H9 (cell line): ENCODE measurements around the gene GIPC1. TPM values are rescaled to one million over a fixed set of nuclear protein-coding genes. Genes with fewer than 3 reads are reported as not detected.

ENCODE experiments used
- DNase-seq: peaks from one replicate; pipeline ENCODE4 v3.0.0-alpha.2; 2017
- H2AFZ ChIP-seq: one replicate; pipeline ENCODE4 v1.6.1; 2013; ENCODE audit warnings: mild to moderate bottlenecking, low read length, control low read depth, moderate library complexity
- H2AK5ac ChIP-seq: 2 replicates; pipeline ENCODE4 v1.6.1; 2013; ENCODE audit warnings: low read length, control low read depth, mixed read lengths; ENCODE audit not compliant: insufficient read length
- H2BK120ac ChIP-seq: one replicate; pipeline ENCODE4 v1.6.1; 2013; ENCODE audit warnings: low read depth, mild to moderate bottlenecking, low read length, control low read depth, inconsistent platforms; ENCODE audit not compliant: poor library complexity, severe bottlenecking
- H2BK12ac ChIP-seq: 2 replicates; pipeline ENCODE4 v1.6.1; 2013; ENCODE audit warnings: low read length, control low read depth, mixed read lengths, low read depth; ENCODE audit not compliant: insufficient read length
- H2BK15ac ChIP-seq: 2 replicates; pipeline ENCODE4 v1.6.1; 2013; ENCODE audit warnings: low read depth, low read length, control low read depth
- H2BK20ac ChIP-seq: one replicate; pipeline ENCODE4 v1.6.1; 2013; ENCODE audit warnings: low read depth, mild to moderate bottlenecking, low read length, control low read depth, inconsistent platforms; ENCODE audit not compliant: poor library complexity, severe bottlenecking
- H2BK5ac ChIP-seq: 2 replicates; pipeline ENCODE4 v1.6.1; 2013; ENCODE audit warnings: low read length, control low read depth, mixed read lengths; ENCODE audit not compliant: insufficient read length
- H3K14ac ChIP-seq: 2 replicates; pipeline ENCODE4 v1.6.1; 2013; ENCODE audit warnings: low read length, control low read depth; ENCODE audit not compliant: insufficient read depth
- H3K18ac ChIP-seq: 2 replicates; pipeline ENCODE4 v1.6.1; 2013; ENCODE audit warnings: low read depth, mild to moderate bottlenecking, mixed read lengths, low read length, control low read depth; ENCODE audit not compliant: insufficient read length
- H3K23ac ChIP-seq: 2 replicates; pipeline ENCODE4 v1.6.1; 2013; ENCODE audit warnings: low read length, control low read depth, mixed read lengths, low read depth; ENCODE audit not compliant: insufficient read length
- H3K23me2 ChIP-seq: 2 replicates; pipeline ENCODE4 v1.6.1; 2013; ENCODE audit warnings: low read depth, mild to moderate bottlenecking, mixed read lengths, low read length, control low read depth; ENCODE audit not compliant: insufficient read length, poor library complexity, severe bottlenecking
- H3K27ac ChIP-seq: 2 replicates; pipeline ENCODE4 v1.5.1; 2013; ENCODE audit warnings: low read length, control low read depth, mixed read lengths, low read depth; ENCODE audit not compliant: insufficient read length
- H3K27me3 ChIP-seq: 2 replicates; pipeline ENCODE4 v1.6.1; 2013; ENCODE audit warnings: low read length, control low read depth, inconsistent platforms; ENCODE audit not compliant: insufficient read depth
- H3K4ac ChIP-seq: 2 replicates; pipeline ENCODE4 v1.6.1; 2013; ENCODE audit warnings: low read depth, mild to moderate bottlenecking, control low read depth, inconsistent platforms, low read length, moderate library complexity
- H3K4me1 ChIP-seq: 2 replicates; pipeline ENCODE4 v1.6.1; 2013; ENCODE audit warnings: low read length, control low read depth, inconsistent platforms; ENCODE audit not compliant: insufficient read depth
- H3K4me2 ChIP-seq: 2 replicates; pipeline ENCODE4 v1.6.1; 2013; ENCODE audit warnings: low read length, control low read depth, mixed read lengths; ENCODE audit not compliant: insufficient read length, insufficient read depth
- H3K56ac ChIP-seq: 2 replicates; pipeline ENCODE4 v1.6.1; 2013; ENCODE audit warnings: low read depth, mild to moderate bottlenecking, mixed read lengths, low read length, control low read depth; ENCODE audit not compliant: insufficient read length
- H3K79me1 ChIP-seq: 2 replicates; pipeline ENCODE4 v1.6.1; 2013; ENCODE audit warnings: low read depth, mild to moderate bottlenecking, moderate library complexity, low read length, control low read depth, inconsistent platforms; ENCODE audit not compliant: insufficient read depth, poor library complexity, severe bottlenecking
- H3K79me2 ChIP-seq: 2 replicates; pipeline ENCODE4 v1.6.1; 2013; ENCODE audit warnings: low read length, control low read depth, inconsistent platforms; ENCODE audit not compliant: insufficient read depth
- H3K9ac ChIP-seq: 2 replicates; pipeline ENCODE4 v1.6.1; 2013; ENCODE audit warnings: low read length, control low read depth, mixed read lengths; ENCODE audit not compliant: insufficient read length; ENCODE audit errors: extremely low read depth
- H3K9me3 ChIP-seq: one replicate; pipeline ENCODE4 v1.6.1; 2013; ENCODE audit warnings: low read depth, low read length, inconsistent platforms; ENCODE audit not compliant: control insufficient read depth
- H3T11ph ChIP-seq: one replicate; pipeline ENCODE4 v1.6.1; 2013; ENCODE audit warnings: mild to moderate bottlenecking, low read length, control low read depth, inconsistent platforms
- H4K20me1 ChIP-seq: one replicate; pipeline ENCODE4 v1.6.1; 2013; ENCODE audit not compliant: control insufficient read depth, insufficient read length, insufficient read depth
- H4K5ac ChIP-seq: 2 replicates; pipeline ENCODE4 v1.6.1; 2013; ENCODE audit warnings: low read depth, mild to moderate bottlenecking, mixed read lengths, low read length, control low read depth; ENCODE audit not compliant: insufficient read length
- H4K8ac ChIP-seq: replicated peaks from 2 replicates; pipeline ENCODE4 v1.6.1; 2013; ENCODE audit warnings: low read length, control low read depth, mixed read lengths, low read depth; ENCODE audit not compliant: insufficient read length
- H4K91ac ChIP-seq: 2 replicates; pipeline ENCODE4 v1.6.1; 2013; ENCODE audit warnings: low read depth, mild to moderate bottlenecking, moderate library complexity, mixed read lengths, low read length, control low read depth; ENCODE audit not compliant: insufficient read length
- H3K27ac Mint-ChIP-seq, 3 experiments: 2 replicates in 2 of 3; 3 replicates in 1 of 3; pipeline ENCODE4 v1.8.0; 2020 to 2021; ENCODE audit warnings: mixed read lengths in 3 of 3, mild to moderate bottlenecking in 1 of 3, moderate library complexity in 1 of 3
- H3K27me3 Mint-ChIP-seq: 2 replicates; pipeline ENCODE4 v1.8.0; 2021; ENCODE audit warnings: low read depth, mild to moderate bottlenecking, moderate library complexity, mixed read lengths
- H3K36me3 Mint-ChIP-seq, 3 experiments: 2 replicates in 2 of 3; 3 replicates in 1 of 3; pipeline ENCODE4 v1.8.0; 2020 to 2021; ENCODE audit warnings: low read depth in 3 of 3, mixed read lengths in 3 of 3; ENCODE audit not compliant: insufficient read depth in 1 of 3
- H3K4me1 Mint-ChIP-seq, 2 experiments: 2 replicates each; pipeline ENCODE4 v1.8.0; 2020; ENCODE audit warnings: mixed read lengths in 2 of 2
- H3K4me3 Mint-ChIP-seq, 2 experiments: 2 replicates in 1 of 2; 3 replicates in 1 of 2; pipeline ENCODE4 v1.8.0; 2020 to 2021; ENCODE audit warnings: mild to moderate bottlenecking in 2 of 2, mixed read lengths in 2 of 2, moderate library complexity in 1 of 2
- H3K9me3 Mint-ChIP-seq, 2 experiments: 2 replicates in 1 of 2; 3 replicates in 1 of 2; pipeline ENCODE4 v1.8.0; 2020; ENCODE audit warnings: mild to moderate bottlenecking in 2 of 2, mixed read lengths in 2 of 2, moderate library complexity in 1 of 2
- CTCF ChIP-seq: fragments of 200-600 bp; sonication (generic); conservative IDR thresholded peaks from 3 replicates; pipeline ENCODE4 v1.8.0; 2021; ENCODE audit warnings: antibody characterized with exemption, mild to moderate bottlenecking
- WGBS: extraction: QIAGEN DNeasy Blood & Tissue Kit; methylation state at CpG from one replicate; pipeline ENCODE4 v1.1.7; 2013; ENCODE audit warnings: missing lambda C conversion rate, low lambda C conversion rate, mixed read lengths; ENCODE audit not compliant: insufficient read length; ENCODE audit errors: extremely low coverage; 5-methylcytosine and 5-hydroxymethylcytosine counted together
- total RNA-seq: library from RNA; stranded (reverse); gene quantifications from 2 replicates; pipeline ENCODE4 v1.2.1, GENCODE V29; 2021

The GIPC1 gene
- total RNA-seq, 1 experiment from 2014 or later, result 70.6 TPM

GRCh38 chr19:14473978-14474578, 21.8 kb downstream of the GIPC1 start:
- Histone ChIP-seq H3K4me1 (no peaks in the 10 kb centered on the region; the same call in 1 of the 2 replicates), H3K9me3 (no peaks in the 10 kb centered on the region), H3K56ac (no peak overlapping the region), H3K23ac (no peak overlapping the region), H3K4ac (no peak overlapping the region), H4K91ac (no peak overlapping the region), H3K9ac (no peak overlapping the region), H3K4me2 (no peak overlapping the region), H4K5ac (no peak overlapping the region), H3K79me2 (no peaks in the 10 kb centered on the region), H3K27me3 (no peaks in the 10 kb centered on the region), H2BK20ac (no peak overlapping the region), H3T11ph (no peak overlapping the region), H2BK12ac (no peak overlapping the region), H2BK15ac (no peak overlapping the region), H3K18ac (no peak overlapping the region), H2BK5ac (no peak overlapping the region), H3K27ac (no peak overlapping the region), H3K79me1 (no peaks in the 10 kb centered on the region), H3K23me2 (peaks cover 7% of the 10 kb centered on the region), H2BK120ac (no peak overlapping the region), H4K20me1 (no peaks in the 10 kb centered on the region), H2AFZ (no peak overlapping the region), H3K14ac (no peak overlapping the region), H4K8ac (no peak overlapping the region), H2AK5ac (no peak overlapping the region)
- peaks cover 6 to 31% (median 21%) of the 10 kb centered on the region in 3 experiments; a peak in 6 of 7 replicates for H3K36me3 Mint-ChIP-seq
- no peak for DNase-seq
- H3K4me1 Mint-ChIP-seq, result peaks cover 20 to 36% of the 10 kb centered on the region in 2 experiments
- TF ChIP-seq CTCF, result no peak
- WGBS, result no CpG with 5 or more reads among the region's 53 CpGs
- peaks cover 2% of the 10 kb centered on the region; the same call in 1 of the 2 replicates for H3K27me3 Mint-ChIP-seq
- H3K27ac Mint-ChIP-seq, result no peak overlapping the region
- H3K4me3 Mint-ChIP-seq, result no peak overlapping the region; a peak in 1 of 5 replicates
- no peaks in the 10 kb centered on the region; a peak in 1 of 5 replicates for H3K9me3 Mint-ChIP-seq
